Measurements from ENCODE around the gene CYP4F11.

GRCh38 chr19:15926484-15926883 lies 7.8 kb downstream of the CYP4F11 start:
- TF ChIP-seq EZH2 (IDR thresholded peaks at IDR 0.05) (no peak), POLR2AphosphoS5 (IDR thresholded peaks at IDR 0.05; ENCODE audit: borderline replicate concordance, low read depth, low read length) (no peak)

Measured in SK-N-MC (cell line).